Epithelial cell of esophagus (primary cell): Measurements from ENCODE around the gene SPSB1.

Experiments used
- DNase-seq: peaks from one replicate; pipeline ENCODE4 v3.0.0; 2010; ENCODE audit warnings: low read depth
- H3K4me3 ChIP-seq: 2 replicates; pipeline ENCODE4 v1.5.1; 2011; ENCODE audit warnings: mild to moderate bottlenecking, low read length, control low read depth
- CTCF ChIP-seq: IDR thresholded peaks from 2 replicates; pipeline ENCODE4 v1.5.1; 2011; ENCODE audit warnings: low read depth, mild to moderate bottlenecking, low read length, control low read depth, inconsistent platforms; ENCODE audit not compliant: insufficient read depth; ENCODE audit errors: missing control alignments

Gene SPSB1

GRCh38 chr1:9417695-9418094 is 125.0 kb downstream of the SPSB1 start:
- no peak for DNase-seq
- no peak for TF ChIP-seq CTCF

GRCh38 chr1:9418851-9419250 is 126.2 kb downstream of the SPSB1 start:
- no peak overlapping the region for H3K4me3 ChIP-seq
- DNase-seq, result no peak
- no peak for TF ChIP-seq CTCF

More at GRCh38 chr1:9417695-9418094, 125.0 kb downstream of the SPSB1 start:
- no peak overlapping the region for H3K4me3 ChIP-seq
